ENCODE data around the gene KCNA2. TPM values are rescaled to one million over a fixed set of nuclear protein-coding genes. Genes with fewer than 3 reads are reported as not detected.

Gene KCNA2
- total and polyA plus RNA-seq, 2 of the 4 experiments (the other 2 are of a cell fraction): not detected

DNA sequence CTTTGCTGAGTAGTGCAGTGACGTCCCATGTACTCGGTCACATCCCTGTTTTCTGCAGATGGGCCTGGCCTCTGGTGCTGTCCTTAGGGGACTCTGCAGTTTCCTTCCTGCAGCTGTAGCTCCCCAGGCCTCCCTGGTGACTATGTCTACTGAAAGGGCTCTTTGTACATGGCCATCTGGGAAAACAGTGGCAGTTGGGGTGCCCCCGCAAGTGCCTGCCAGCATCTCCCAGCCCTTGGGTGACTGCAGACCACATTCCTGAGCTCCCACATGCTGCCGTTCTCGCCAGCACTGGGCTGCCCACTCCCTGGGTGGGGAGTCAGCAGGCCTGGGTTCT, 49.7 kb downstream of the KCNA2 start:
- Histone ChIP-seq H3K9ac (ENCODE audit: low read depth, low read length) (no peak overlapping the region), H3K4me3 (ENCODE audit: insufficient read depth, low read depth, low read length) (no peak overlapping the region), H2BK20ac (ENCODE audit: low read depth, low read length) (no peak overlapping the region), H4K8ac (ENCODE audit: low read depth in 2 of 2, low read length in 2 of 2) (no peak overlapping the region), H3K79me1 (ENCODE audit: low read depth in 1 of 2, low read length in 2 of 2) (no peaks in the 10 kb centered on the region), H2BK15ac (ENCODE audit: low read depth, low read length) (no peak overlapping the region), H3K18ac (ENCODE audit: low read depth, low read length) (no peak overlapping the region), H2AFZ (replicated peaks; ENCODE audit: low read length, poor library complexity) (no peak overlapping the region), H2AK5ac (ENCODE audit: low read depth, low read length) (no peak overlapping the region), H2BK5ac (ENCODE audit: low read depth, low read length, poor library complexity, severe bottlenecking) (no peak overlapping the region), H3K27ac (ENCODE audit: insufficient read depth, low read length) (no peak overlapping the region), H3K23ac (ENCODE audit: low read depth, low read length) (no peak overlapping the region), H2AK9ac (replicated peaks; ENCODE audit: low read depth, low read length, poor library complexity) (no peak overlapping the region), H4K5ac (ENCODE audit: low read depth, low read length) (no peak overlapping the region), H4K91ac (ENCODE audit: insufficient read depth, low read depth, low read length) (no peak overlapping the region), H3K9me1 (ENCODE audit: insufficient read depth, low read length) (no peaks in the 10 kb centered on the region), H3K9me3 (ENCODE audit: control insufficient read depth, insufficient read depth, low read length) (no peaks in the 10 kb centered on the region), H3K56ac (ENCODE audit: extremely low read depth, insufficient read depth, low read length) (no peak overlapping the region), H2BK120ac (ENCODE audit: low read depth, low read length) (no peak overlapping the region), H3K14ac (replicated peaks; ENCODE audit: low read depth, low read length) (no peak overlapping the region), H4K20me1 (ENCODE audit: insufficient read depth, low read length) (no peaks in the 10 kb centered on the region), H3K4me1 (ENCODE audit: control insufficient read depth, insufficient read depth, low read length) (no peaks in the 10 kb centered on the region), H3K4ac (ENCODE audit: low read depth, low read length) (no peak overlapping the region), H3K4me2 (ENCODE audit: low read depth, low read length) (no peak overlapping the region), H3K36me3 (ENCODE audit: control insufficient read depth, insufficient read depth, low read length) (no peaks in the 10 kb centered on the region), H3K27me3 (ENCODE audit: control insufficient read depth, insufficient read depth, low read length) (peaks cover 43% of the 10 kb centered on the region)
- TF ChIP-seq, protein P1, sequence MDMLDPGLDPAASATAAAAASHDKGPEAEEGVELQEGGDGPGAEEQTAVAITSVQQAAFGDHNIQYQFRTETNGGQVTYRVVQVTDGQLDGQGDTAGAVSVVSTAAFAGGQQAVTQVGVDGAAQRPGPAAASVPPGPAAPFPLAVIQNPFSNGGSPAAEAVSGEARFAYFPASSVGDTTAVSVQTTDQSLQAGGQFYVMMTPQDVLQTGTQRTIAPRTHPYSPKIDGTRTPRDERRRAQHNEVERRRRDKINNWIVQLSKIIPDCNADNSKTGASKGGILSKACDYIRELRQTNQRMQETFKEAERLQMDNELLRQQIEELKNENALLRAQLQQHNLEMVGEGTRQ (IDR thresholded peaks at IDR 0.05; ENCODE audit: low read depth, low read length): no peak
- TF ChIP-seq RCOR1 (IDR thresholded peaks at IDR 0.05; ENCODE audit: insufficient replicate concordance, low read length) (no peak), POLR2A (IDR thresholded peaks at IDR 0.05; ENCODE audit: low read depth, low read length) (no peak), SMC3 (IDR thresholded peaks at IDR 0.05; ENCODE audit: low read depth, low read length) (no peak), NFE2L2 (IDR thresholded peaks at IDR 0.05; ENCODE audit: low read depth, low read length) (no peak), MAZ (IDR thresholded peaks at IDR 0.05; ENCODE audit: borderline replicate concordance, low read depth, low read length) (no peak), CEBPB (IDR thresholded peaks at IDR 0.05; ENCODE audit: low read depth, low read length) (no peak), CHD1 (IDR thresholded peaks at IDR 0.05; ENCODE audit: low read depth, low read length) (no peak), RAD21 (IDR thresholded peaks at IDR 0.05; ENCODE audit: low read length) (no peak), BHLHE40 (IDR thresholded peaks at IDR 0.05; ENCODE audit: low read depth, low read length) (no peak)
- TF ChIP-seq, protein P2, sequence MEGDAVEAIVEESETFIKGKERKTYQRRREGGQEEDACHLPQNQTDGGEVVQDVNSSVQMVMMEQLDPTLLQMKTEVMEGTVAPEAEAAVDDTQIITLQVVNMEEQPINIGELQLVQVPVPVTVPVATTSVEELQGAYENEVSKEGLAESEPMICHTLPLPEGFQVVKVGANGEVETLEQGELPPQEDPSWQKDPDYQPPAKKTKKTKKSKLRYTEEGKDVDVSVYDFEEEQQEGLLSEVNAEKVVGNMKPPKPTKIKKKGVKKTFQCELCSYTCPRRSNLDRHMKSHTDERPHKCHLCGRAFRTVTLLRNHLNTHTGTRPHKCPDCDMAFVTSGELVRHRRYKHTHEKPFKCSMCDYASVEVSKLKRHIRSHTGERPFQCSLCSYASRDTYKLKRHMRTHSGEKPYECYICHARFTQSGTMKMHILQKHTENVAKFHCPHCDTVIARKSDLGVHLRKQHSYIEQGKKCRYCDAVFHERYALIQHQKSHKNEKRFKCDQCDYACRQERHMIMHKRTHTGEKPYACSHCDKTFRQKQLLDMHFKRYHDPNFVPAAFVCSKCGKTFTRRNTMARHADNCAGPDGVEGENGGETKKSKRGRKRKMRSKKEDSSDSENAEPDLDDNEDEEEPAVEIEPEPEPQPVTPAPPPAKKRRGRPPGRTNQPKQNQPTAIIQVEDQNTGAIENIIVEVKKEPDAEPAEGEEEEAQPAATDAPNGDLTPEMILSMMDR (conservative IDR thresholded peaks at IDR 0.05; ENCODE audit: low read depth, low read length): no peak
- TF ChIP-seq, protein P3, sequence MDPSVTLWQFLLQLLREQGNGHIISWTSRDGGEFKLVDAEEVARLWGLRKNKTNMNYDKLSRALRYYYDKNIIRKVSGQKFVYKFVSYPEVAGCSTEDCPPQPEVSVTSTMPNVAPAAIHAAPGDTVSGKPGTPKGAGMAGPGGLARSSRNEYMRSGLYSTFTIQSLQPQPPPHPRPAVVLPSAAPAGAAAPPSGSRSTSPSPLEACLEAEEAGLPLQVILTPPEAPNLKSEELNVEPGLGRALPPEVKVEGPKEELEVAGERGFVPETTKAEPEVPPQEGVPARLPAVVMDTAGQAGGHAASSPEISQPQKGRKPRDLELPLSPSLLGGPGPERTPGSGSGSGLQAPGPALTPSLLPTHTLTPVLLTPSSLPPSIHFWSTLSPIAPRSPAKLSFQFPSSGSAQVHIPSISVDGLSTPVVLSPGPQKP (IDR thresholded peaks at IDR 0.05; ENCODE audit: borderline replicate concordance, low read depth, low read length): no peak
- ChIA-PET CTCF (no interaction called here), POLR2A (ENCODE audit: unreplicated experiment) (no interaction called here)
- dilution Hi-C loops (cut with HindIII; ENCODE audit: low sequenced_read_pairs, unreplicated experiment) (no loop called here), in situ Hi-C loops (cut with MboI; ENCODE audit: low sequenced_read_pairs) (no loop called here), intact Hi-C loops (cut with micrococcal nuclease) (no loop called here)
- WGBS, 2 experiments (ENCODE audit: extremely low coverage in 2 of 2, insufficient read length in 1 of 2): 38% methylated on average over 2 of the region's 5 CpGs; no CpG with 5 or more reads in 1 of the 2 experiments
- BruUV-seq (replicated peaks): no TSS peak
- no peak for DNase-seq
- no peak for ATAC-seq (ENCODE audit: low read depth)

Measured in IMR-90 (cell line).